ENCODE data around the gene ZDHHC20.

The ZDHHC20 gene

GRCh38 chr13:21362741-21363140 lies 96.4 kb downstream of the ZDHHC20 start:
- Histone ChIP-seq H3K4me1 (ENCODE audit: control insufficient read depth, insufficient read depth, low read length) (no peaks in the 10 kb centered on the region), H3K27ac (ENCODE audit: low read length) (no peak overlapping the region), H3K4me3 (ENCODE audit: low read length in 2 of 2) (no peak overlapping the region), H3K9ac (ENCODE audit: low read length in 2 of 2) (no peak overlapping the region), H3K36me3 (ENCODE audit: control insufficient read depth in 2 of 2, insufficient read depth in 2 of 2, low read length in 2 of 2) (no peaks in the 10 kb centered on the region), H3K27me3 (ENCODE audit: control insufficient read depth in 1 of 2, insufficient read depth in 2 of 2, low read length in 2 of 2) (no peaks in the 10 kb centered on the region), H3K9me3 (ENCODE audit: control insufficient read depth in 2 of 2, low read length in 2 of 2) (no peaks in the 10 kb centered on the region)

- H3K9me3 ChIP-seq (ENCODE audit: control insufficient read depth in 2 of 2, low read length in 2 of 2): no peaks in the 10 kb centered on the region
- no peak overlapping the region for H3K27ac ChIP-seq (ENCODE audit: low read length)
- H3K9ac ChIP-seq (ENCODE audit: low read length in 2 of 2): no peak overlapping the region
- no peak overlapping the region for H3K4me3 ChIP-seq (ENCODE audit: low read length in 2 of 2)
- no peaks in the 10 kb centered on the region for H3K36me3 ChIP-seq (ENCODE audit: control insufficient read depth in 2 of 2, insufficient read depth in 2 of 2, low read length in 2 of 2)
- H3K27me3 ChIP-seq (ENCODE audit: control insufficient read depth in 1 of 2, insufficient read depth in 2 of 2, low read length in 2 of 2): no peaks in the 10 kb centered on the region
- H3K4me1 ChIP-seq (ENCODE audit: control insufficient read depth, insufficient read depth, low read length): no peaks in the 10 kb centered on the region
Observed at GRCh38 chr13:21361706-21362105, 97.4 kb downstream of the ZDHHC20 start.

- Histone ChIP-seq H3K9me3 (ENCODE audit: control insufficient read depth in 2 of 2, low read length in 2 of 2) (no peaks in the 10 kb centered on the region), H3K4me1 (ENCODE audit: control insufficient read depth, insufficient read depth, low read length) (no peaks in the 10 kb centered on the region), H3K27ac (ENCODE audit: low read length) (no peak overlapping the region), H3K4me3 (ENCODE audit: low read length in 2 of 2) (no peak overlapping the region), H3K27me3 (ENCODE audit: control insufficient read depth in 1 of 2, insufficient read depth in 2 of 2, low read length in 2 of 2) (no peaks in the 10 kb centered on the region), H3K36me3 (ENCODE audit: control insufficient read depth in 2 of 2, insufficient read depth in 2 of 2, low read length in 2 of 2) (no peaks in the 10 kb centered on the region), H3K9ac (ENCODE audit: low read length in 2 of 2) (no peak overlapping the region)
Observed at GRCh38 chr13:21361123-21361522, 98.0 kb downstream of the ZDHHC20 start.

GRCh38 chr13:21360463-21360862 lies 98.6 kb downstream of the ZDHHC20 start:
- no peaks in the 10 kb centered on the region for H3K27me3 ChIP-seq (ENCODE audit: control insufficient read depth in 1 of 2, insufficient read depth in 2 of 2, low read length in 2 of 2)
- H3K9me3 ChIP-seq (ENCODE audit: control insufficient read depth in 2 of 2, low read length in 2 of 2): no peaks in the 10 kb centered on the region
- no peak overlapping the region for H3K27ac ChIP-seq (ENCODE audit: low read length)
- H3K4me1 ChIP-seq (ENCODE audit: control insufficient read depth, insufficient read depth, low read length): no peaks in the 10 kb centered on the region
- H3K9ac ChIP-seq (ENCODE audit: low read length in 2 of 2): no peak overlapping the region
- no peaks in the 10 kb centered on the region for H3K36me3 ChIP-seq (ENCODE audit: control insufficient read depth in 2 of 2, insufficient read depth in 2 of 2, low read length in 2 of 2)
- H3K4me3 ChIP-seq (ENCODE audit: low read length in 2 of 2): no peak overlapping the region

- no peaks in the 10 kb centered on the region for H3K4me1 ChIP-seq (ENCODE audit: control insufficient read depth, insufficient read depth, low read length)
- H3K4me3 ChIP-seq (ENCODE audit: low read length in 2 of 2): no peak overlapping the region
- no peaks in the 10 kb centered on the region for H3K9me3 ChIP-seq (ENCODE audit: control insufficient read depth in 2 of 2, low read length in 2 of 2)
- no peaks in the 10 kb centered on the region for H3K36me3 ChIP-seq (ENCODE audit: control insufficient read depth in 2 of 2, insufficient read depth in 2 of 2, low read length in 2 of 2)
- no peaks in the 10 kb centered on the region for H3K27me3 ChIP-seq (ENCODE audit: control insufficient read depth in 1 of 2, insufficient read depth in 2 of 2, low read length in 2 of 2)
- H3K27ac ChIP-seq (ENCODE audit: low read length): no peak overlapping the region
- no peak overlapping the region for H3K9ac ChIP-seq (ENCODE audit: low read length in 2 of 2)
Observed at GRCh38 chr13:21359855-21360254, 99.2 kb downstream of the ZDHHC20 start.

- Histone ChIP-seq H3K4me1 (ENCODE audit: control insufficient read depth, insufficient read depth, low read length) (no peaks in the 10 kb centered on the region), H3K9ac (ENCODE audit: low read length in 2 of 2) (no peak overlapping the region), H3K36me3 (ENCODE audit: control insufficient read depth in 2 of 2, insufficient read depth in 2 of 2, low read length in 2 of 2) (no peaks in the 10 kb centered on the region), H3K9me3 (ENCODE audit: control insufficient read depth in 2 of 2, low read length in 2 of 2) (no peaks in the 10 kb centered on the region), H3K4me3 (ENCODE audit: low read length in 2 of 2) (no peak overlapping the region), H3K27me3 (ENCODE audit: control insufficient read depth in 1 of 2, insufficient read depth in 2 of 2, low read length in 2 of 2) (no peaks in the 10 kb centered on the region), H3K27ac (ENCODE audit: low read length) (no peak overlapping the region)
Observed at GRCh38 chr13:21355304-21355703, 103.8 kb downstream of the ZDHHC20 start.

- Histone ChIP-seq H3K9ac (ENCODE audit: low read length in 2 of 2) (no peak overlapping the region), H3K4me1 (ENCODE audit: control insufficient read depth, insufficient read depth, low read length) (no peaks in the 10 kb centered on the region), H3K9me3 (ENCODE audit: control insufficient read depth in 2 of 2, low read length in 2 of 2) (no peaks in the 10 kb centered on the region), H3K27me3 (ENCODE audit: control insufficient read depth in 1 of 2, insufficient read depth in 2 of 2, low read length in 2 of 2) (no peaks in the 10 kb centered on the region), H3K4me3 (ENCODE audit: low read length in 2 of 2) (no peak overlapping the region), H3K27ac (ENCODE audit: low read length) (no peak overlapping the region), H3K36me3 (ENCODE audit: control insufficient read depth in 2 of 2, insufficient read depth in 2 of 2, low read length in 2 of 2) (no peaks in the 10 kb centered on the region)
Observed at GRCh38 chr13:21354721-21355120, 104.4 kb downstream of the ZDHHC20 start.

GRCh38 chr13:21348488-21349120 lies 110.5 kb downstream of the ZDHHC20 start:
- H3K9ac ChIP-seq (ENCODE audit: low read length in 2 of 2): no peak overlapping the region
- H3K9me3 ChIP-seq (ENCODE audit: control insufficient read depth in 2 of 2, low read length in 2 of 2): no peaks in the 10 kb centered on the region
- no peaks in the 10 kb centered on the region for H3K27me3 ChIP-seq (ENCODE audit: control insufficient read depth in 1 of 2, insufficient read depth in 2 of 2, low read length in 2 of 2)
- no peaks in the 10 kb centered on the region for H3K4me1 ChIP-seq (ENCODE audit: control insufficient read depth, insufficient read depth, low read length)
- H3K27ac ChIP-seq (ENCODE audit: low read length): no peak overlapping the region
- no peak overlapping the region for H3K4me3 ChIP-seq (ENCODE audit: low read length in 2 of 2)
- no peaks in the 10 kb centered on the region for H3K36me3 ChIP-seq (ENCODE audit: control insufficient read depth in 2 of 2, insufficient read depth in 2 of 2, low read length in 2 of 2)

GRCh38 chr13:21347753-21348318 lies 111.3 kb downstream of the ZDHHC20 start:
- no peaks in the 10 kb centered on the region for H3K36me3 ChIP-seq (ENCODE audit: control insufficient read depth in 2 of 2, insufficient read depth in 2 of 2, low read length in 2 of 2)
- H3K27ac ChIP-seq (ENCODE audit: low read length): no peak overlapping the region
- H3K9me3 ChIP-seq (ENCODE audit: control insufficient read depth in 2 of 2, low read length in 2 of 2): no peaks in the 10 kb centered on the region
- H3K4me3 ChIP-seq (ENCODE audit: low read length in 2 of 2): no peak overlapping the region
- H3K4me1 ChIP-seq (ENCODE audit: control insufficient read depth, insufficient read depth, low read length): no peaks in the 10 kb centered on the region
- no peak overlapping the region for H3K9ac ChIP-seq (ENCODE audit: low read length in 2 of 2)
- no peaks in the 10 kb centered on the region for H3K27me3 ChIP-seq (ENCODE audit: control insufficient read depth in 1 of 2, insufficient read depth in 2 of 2, low read length in 2 of 2)

GRCh38 chr13:21344662-21345176 lies 114.4 kb downstream of the ZDHHC20 start:
- H3K27me3 ChIP-seq (ENCODE audit: control insufficient read depth in 1 of 2, insufficient read depth in 2 of 2, low read length in 2 of 2): no peaks in the 10 kb centered on the region
- no peak overlapping the region for H3K4me3 ChIP-seq (ENCODE audit: low read length in 2 of 2)
- H3K4me1 ChIP-seq (ENCODE audit: control insufficient read depth, insufficient read depth, low read length): no peaks in the 10 kb centered on the region
- no peak overlapping the region for H3K9ac ChIP-seq (ENCODE audit: low read length in 2 of 2)
- no peaks in the 10 kb centered on the region for H3K36me3 ChIP-seq (ENCODE audit: control insufficient read depth in 2 of 2, insufficient read depth in 2 of 2, low read length in 2 of 2)
- H3K9me3 ChIP-seq (ENCODE audit: control insufficient read depth in 2 of 2, low read length in 2 of 2): no peaks in the 10 kb centered on the region
- no peak overlapping the region for H3K27ac ChIP-seq (ENCODE audit: low read length)

GRCh38 chr13:21343659-21344058 lies 115.4 kb downstream of the ZDHHC20 start:
- Histone ChIP-seq H3K36me3 (ENCODE audit: control insufficient read depth in 2 of 2, insufficient read depth in 2 of 2, low read length in 2 of 2) (no peaks in the 10 kb centered on the region), H3K27ac (ENCODE audit: low read length) (no peak overlapping the region), H3K27me3 (ENCODE audit: control insufficient read depth in 1 of 2, insufficient read depth in 2 of 2, low read length in 2 of 2) (no peaks in the 10 kb centered on the region), H3K9ac (ENCODE audit: low read length in 2 of 2) (no peak overlapping the region), H3K4me3 (ENCODE audit: low read length in 2 of 2) (no peak overlapping the region), H3K9me3 (ENCODE audit: control insufficient read depth in 2 of 2, low read length in 2 of 2) (no peaks in the 10 kb centered on the region), H3K4me1 (ENCODE audit: control insufficient read depth, insufficient read depth, low read length) (no peaks in the 10 kb centered on the region)

All from stomach smooth muscle (tissue), 2 donors.